Sigmoid colon (tissue), 3 donors: Measurements from ENCODE around the gene TMEM235.

Source experiments
- CTCF ChIP-seq, 4 experiments: fragments of 450-650 bp in 3 of 4; fragments of 200-600 bp in 1 of 4; IDR thresholded peaks; one replicate each; pipeline ENCODE4 v1.5.1; 2016 to 2019; ENCODE audit warnings: antibody characterized with exemption in 4 of 4, mild to moderate bottlenecking in 3 of 4, moderate library complexity in 2 of 4
- POLR2A ChIP-seq, 2 donors: fragments of 450-650 bp; IDR thresholded peaks; one replicate each; pipeline ENCODE4 v1.6.1; 2016; ENCODE audit warnings: antibody characterized with exemption in 2 of 2, mild to moderate bottlenecking in 2 of 2, moderate library complexity in 2 of 2

- TF ChIP-seq CTCF (IDR thresholded peaks at IDR 0.05) (no peak), POLR2A (IDR thresholded peaks at IDR 0.05) (no peak)
Measured at GRCh38 chr17:78206298-78206697, 25.1 kb upstream of the TMEM235 start.
